Testis (tissue), 3 donors: ENCODE results near the gene MTTP. TPM values are rescaled to one million over a fixed set of nuclear protein-coding genes. Genes with fewer than 3 reads are reported as not detected.

Experiments
- DNase-seq: peaks from one replicate; pipeline ENCODE4 v3.0.0-alpha.2; 2019
- H3K27ac ChIP-seq, 2 donors: fragments of 200-600 bp; sonication (generic); one replicate each; pipeline ENCODE4 v1.5.1; 2019
- H3K27me3 ChIP-seq: fragments of 200-600 bp; sonication (generic); one replicate; pipeline ENCODE4 v1.5.1; 2019
- H3K36me3 ChIP-seq: fragments of 200-600 bp; sonication (generic); one replicate; pipeline ENCODE4 v1.5.1; 2017; ENCODE audit warnings: low read depth; ENCODE audit errors: missing control alignments
- H3K4me1 ChIP-seq: fragments of 200-600 bp; sonication (generic); one replicate; pipeline ENCODE4 v1.5.1; 2019
- H3K4me3 ChIP-seq, 2 donors: fragments of 200-600 bp; sonication (generic); one replicate each; pipeline ENCODE4 v1.5.1; 2017 to 2019
- H3K9me3 ChIP-seq: fragments of 200-600 bp; sonication (generic); one replicate; pipeline ENCODE4 v1.5.1; 2017
- CTCF ChIP-seq, 3 experiments: fragments of 450-650 bp in 2 of 3; fragments of 200-600 bp in 1 of 3; sonication (generic) in 1 of 3; IDR thresholded peaks; one replicate each; pipeline ENCODE4 v1.5.1; 2016 to 2019; ENCODE audit warnings: antibody characterized with exemption in 3 of 3, mild to moderate bottlenecking in 2 of 3, moderate library complexity in 1 of 3
- POLR2A ChIP-seq: fragments of 450-650 bp; IDR thresholded peaks from one replicate; pipeline ENCODE4 v1.6.1; 2017; ENCODE audit warnings: antibody characterized with exemption, mild to moderate bottlenecking, moderate library complexity
- WGBS, 2 donors: methylation state at CpG; one replicate each; pipeline ENCODE4 v1.1.5; 2018; 5-methylcytosine and 5-hydroxymethylcytosine counted together
- intact Hi-C: fragments of 100-400 bp; cut with DNase I; formaldehyde crosslinking; loops from one replicate; pipeline ENCODE4 v1.15.1; 2023; ENCODE audit warnings: low total_unique reads
- polyA plus RNA-seq: library from polyadenylated mRNA; stranded (reverse); fragments of 350-450 nt; fragmentation: Illumina TruSeq; extraction: RNeasy Lipid Tissue Mini Kit (QIAGEN cat#74804); gene quantifications from one replicate; pipeline ENCODE4 v1.2.3, GENCODE V29; 2014; ENCODE audit warnings: low read depth, low replicate concordance; ENCODE audit not compliant: insufficient read depth
- total RNA-seq, 2 donors: library from RNA; depleted of rRNA; stranded (reverse); fragments of >200 nt; gene quantifications; one replicate each; pipeline ENCODE4 v1.2.3, GENCODE V29; 2016

MTTP gene
- total and polyA plus RNA-seq, 3 donors from 2014 or later = 6.8 to 26.0 (median 15.4) TPM

DNA sequence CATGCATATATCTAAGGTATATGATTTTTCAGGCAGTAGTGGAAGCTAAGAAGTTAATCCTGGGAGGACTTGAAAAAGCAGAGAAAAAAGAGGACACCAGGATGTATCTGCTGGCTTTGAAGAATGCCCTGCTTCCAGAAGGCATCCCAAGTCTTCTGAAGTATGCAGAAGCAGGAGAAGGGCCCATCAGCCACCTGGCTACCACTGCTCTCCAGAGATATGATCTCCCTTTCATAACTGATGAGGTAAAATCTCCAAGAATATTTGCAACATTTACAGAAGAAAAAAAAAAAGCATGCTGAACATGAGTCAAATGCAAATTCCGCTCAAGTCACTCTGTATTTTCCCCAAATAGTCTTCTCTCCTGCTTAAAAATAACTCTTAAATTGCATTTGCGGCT, 32.1 kb downstream of the MTTP start:
- Histone ChIP-seq H3K27me3 (no peaks in the 10 kb centered on the region), H3K4me1 (no peaks in the 10 kb centered on the region), H3K4me3 (no peak overlapping the region), H3K9me3 (no peaks in the 10 kb centered on the region), H3K27ac (no peak overlapping the region), H3K36me3 (no peaks in the 10 kb centered on the region)
- 89 to 91% methylated on average over 2 of the region's 2 CpGs for WGBS, 2 donors
- TF ChIP-seq POLR2A (no peak), CTCF (IDR thresholded peaks at IDR 0.05) (no peak)
- no peak for DNase-seq
- intact Hi-C loops = no loop called here

GRCh38 chr4:99608417-99608816, 33.8 kb downstream of the MTTP start:
- WGBS, 2 donors = 90 to 92% methylated on average over 5 of the region's 5 CpGs
- TF ChIP-seq CTCF (IDR thresholded peaks at IDR 0.05) (no peak), POLR2A (no peak)
- Histone ChIP-seq H3K4me3 (no peak overlapping the region), H3K36me3 (no peaks in the 10 kb centered on the region), H3K27ac (no peak overlapping the region), H3K9me3 (no peaks in the 10 kb centered on the region), H3K4me1 (no peaks in the 10 kb centered on the region), H3K27me3 (no peaks in the 10 kb centered on the region)
- intact Hi-C loops = no loop called here
- no peak for DNase-seq

- Histone ChIP-seq H3K36me3 (no peaks in the 10 kb centered on the region), H3K27me3 (no peaks in the 10 kb centered on the region), H3K4me3 (no peak overlapping the region), H3K27ac (no peak overlapping the region), H3K9me3 (no peaks in the 10 kb centered on the region), H3K4me1 (no peaks in the 10 kb centered on the region)
- no peak for DNase-seq
- WGBS, 2 donors = 77 to 80% methylated on average over 5 of the region's 5 CpGs
- TF ChIP-seq CTCF (IDR thresholded peaks at IDR 0.05) = no peak
- TF ChIP-seq POLR2A = no peak
- intact Hi-C loops = no loop called here
Measured at GRCh38 chr4:99610605-99611175, 36.1 kb downstream of the MTTP start.

- Histone ChIP-seq H3K36me3 (no peaks in the 10 kb centered on the region), H3K27ac (no peak overlapping the region), H3K27me3 (no peaks in the 10 kb centered on the region), H3K4me1 (no peaks in the 10 kb centered on the region), H3K9me3 (no peaks in the 10 kb centered on the region), H3K4me3 (no peak overlapping the region)
- TF ChIP-seq CTCF (IDR thresholded peaks at IDR 0.05) = no peak
- TF ChIP-seq POLR2A = no peak
- intact Hi-C loops = no loop called here
- DNase-seq = no peak
- whole genome bisulfite sequencing, 2 donors = 83 to 89% methylated on average over 3 of the region's 3 CpGs
Measured at GRCh38 chr4:99612281-99612680, 37.7 kb downstream of the MTTP start.

DNA sequence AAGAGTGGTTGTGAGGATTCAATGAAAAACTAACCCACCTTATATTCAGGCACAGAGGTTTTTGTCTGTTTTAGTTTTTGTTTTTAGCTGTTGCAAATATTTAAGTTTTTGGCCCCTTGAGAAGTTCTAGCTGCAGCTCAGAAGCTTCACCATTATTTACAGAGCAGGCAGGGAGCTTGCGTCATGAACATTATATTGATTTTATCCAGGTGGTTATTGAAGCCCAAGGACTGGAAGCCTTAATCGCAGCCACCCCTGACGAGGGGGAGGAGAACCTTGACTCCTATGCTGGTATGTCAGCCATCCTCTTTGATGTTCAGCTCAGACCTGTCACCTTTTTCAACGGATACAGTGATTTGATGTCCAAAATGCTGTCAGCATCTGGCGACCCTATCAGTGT, 38.1 kb downstream of the MTTP start:
- H3K4me3 ChIP-seq = no peak overlapping the region
- no peaks in the 10 kb centered on the region for H3K27me3 ChIP-seq
- intact Hi-C loops = no loop called here
- WGBS, 2 donors = 58 to 59% methylated on average over 5 of the region's 5 CpGs
- no peaks in the 10 kb centered on the region for H3K4me1 ChIP-seq
- DNase-seq = no peak
- no peak overlapping the region for H3K27ac ChIP-seq
- TF ChIP-seq CTCF (IDR thresholded peaks at IDR 0.05) (no peak), POLR2A (no peak)
- H3K36me3 ChIP-seq = no peaks in the 10 kb centered on the region
- H3K9me3 ChIP-seq = no peaks in the 10 kb centered on the region
